H1 (cell line): ENCODE data around the gene RHOG. TPM values are rescaled to one million over a fixed set of nuclear protein-coding genes. Genes with fewer than 3 reads are reported as not detected.
A peak's percentile ranks its signal among the peaks of the same experiment; 100 is the strongest.

ENCODE experiments used
- CTCF ChIA-PET: fragments of 300-600 bp; sonication (Branson Sonifier 250); formaldehyde crosslinking; loops from one replicate; lab custom pipeline; 2021; ENCODE audit not compliant: partially characterized antibody; lab: Charles Lee
- POLR2A ChIA-PET: fragments of 300-600 bp; sonication (Branson Sonifier 250); formaldehyde crosslinking; loops from one replicate; lab custom pipeline; 2021; ENCODE audit warnings: inconsistent platforms; ENCODE audit not compliant: partially characterized antibody; lab: Charles Lee
- DNase-seq, 2 experiments: peaks; one replicate each; pipeline versions ENCODE4 v3.0.0 to v3.0.0-alpha.2; 2010 to 2022; ENCODE audit warnings: low spot score in 2 of 2, low read depth in 1 of 2, mixed read lengths in 1 of 2
- FAIRE-seq: peaks from 2 replicates; lab custom pipeline; 2011; peaks lifted over from hg19 to GRCh38; lab: Jason Lieb, UNC
- H2AFZ ChIP-seq: 2 replicates; pipeline ENCODE4 v1.8.1; 2012; ENCODE audit warnings: low read length, inconsistent platforms
- H2AK5ac ChIP-seq: 2 replicates; pipeline ENCODE4 v1.6.1; 2013; ENCODE audit warnings: low read depth, low read length
- H2BK120ac ChIP-seq: replicated peaks from 2 replicates; pipeline ENCODE3; 2013; ENCODE audit warnings: low read depth, low read length, inconsistent platforms
- H2BK12ac ChIP-seq: 2 replicates; pipeline ENCODE4 v1.6.1; 2013; ENCODE audit warnings: low read depth, low read length
- H2BK15ac ChIP-seq: 2 replicates; pipeline ENCODE4 v1.6.1; 2013; ENCODE audit warnings: low read length
- H2BK20ac ChIP-seq: 2 replicates; pipeline ENCODE4 v1.6.1; 2013; ENCODE audit warnings: low read length
- H2BK5ac ChIP-seq: 2 replicates; pipeline ENCODE4 v1.6.1; 2013; ENCODE audit warnings: low read depth, low read length
- H3K14ac ChIP-seq: 2 replicates; pipeline ENCODE4 v1.6.1; 2013; ENCODE audit warnings: inconsistent platforms; ENCODE audit not compliant: insufficient read length
- H3K18ac ChIP-seq: 2 replicates; pipeline ENCODE4 v1.6.1; 2013; ENCODE audit warnings: low read length; ENCODE audit errors: extremely low read depth
- H3K23ac ChIP-seq: 2 replicates; pipeline ENCODE4 v1.6.1; 2013; ENCODE audit warnings: inconsistent platforms; ENCODE audit not compliant: insufficient read length
- H3K23me2 ChIP-seq: 2 replicates; pipeline ENCODE4 v1.6.1; 2013; ENCODE audit warnings: low read depth, low read length
- H3K27ac ChIP-seq: 2 replicates; pipeline ENCODE4 v1.6.1; 2011; ENCODE audit warnings: low read depth, low read length, inconsistent platforms
- H3K27me3 ChIP-seq, 4 experiments: replicated peaks in 1 of 4; 1 replicate in 1 of 4; 2 replicates in 3 of 4; pipeline versions ENCODE4 v1.6.1 to v1.8.1; 2011 to 2013; ENCODE audit warnings: low read length in 3 of 4, mild to moderate bottlenecking in 3 of 4, inconsistent platforms in 2 of 4, mixed read lengths in 2 of 4, moderate library complexity in 1 of 4; ENCODE audit not compliant: control insufficient read depth in 3 of 4, insufficient read depth in 3 of 4; ENCODE audit errors: extremely low read depth in 1 of 4
- H3K36me3 ChIP-seq, 4 experiments: 2 replicates each; pipeline versions ENCODE4 v1.6.1 to v1.8.1; 2011 to 2013; ENCODE audit warnings: mild to moderate bottlenecking in 4 of 4, low read length in 3 of 4, moderate library complexity in 2 of 4, control low read depth in 1 of 4, inconsistent platforms in 1 of 4; ENCODE audit not compliant: insufficient read depth in 4 of 4, control insufficient read depth in 2 of 4
- H3K4ac ChIP-seq: replicated peaks from 2 replicates; pipeline ENCODE3; 2013; ENCODE audit warnings: low read length, low read depth, mixed read lengths, inconsistent platforms; ENCODE audit not compliant: insufficient read length
- H3K4me1 ChIP-seq, 4 experiments: replicated peaks in 1 of 4; 1 replicate in 1 of 4; 2 replicates in 3 of 4; pipeline versions ENCODE4 v1.6.1 to v1.8.1; 2011 to 2013; ENCODE audit warnings: low read length in 3 of 4, inconsistent platforms in 2 of 4, mixed read lengths in 1 of 4; ENCODE audit not compliant: insufficient read depth in 4 of 4, control insufficient read depth in 3 of 4
- H3K4me2 ChIP-seq, 2 experiments: 2 replicates each; pipeline versions ENCODE4 v1.6.1 to v1.8.1; 2011 to 2013; ENCODE audit warnings: low read depth in 2 of 2, low read length in 2 of 2, control low read depth in 1 of 2, inconsistent platforms in 1 of 2, mild to moderate bottlenecking in 1 of 2; ENCODE audit not compliant: insufficient read depth in 1 of 2
- H3K4me3 ChIP-seq, 4 experiments: fragments of 200-600, 300-600 bp in 1 of 4; sonication (generic), shearing (Covaris generic), sonication (Bioruptor Twin) in 1 of 4; 2 replicates each; pipeline versions ENCODE4 v1.5.1 to v1.8.1; 2011 to 2016; ENCODE audit warnings: low read length in 4 of 4, low read depth in 3 of 4, control low read depth in 2 of 4, inconsistent platforms in 2 of 4, mild to moderate bottlenecking in 2 of 4, mixed read lengths in 1 of 4, moderate library complexity in 1 of 4; ENCODE audit not compliant: insufficient read depth in 2 of 4; ENCODE audit errors: extremely low read depth in 1 of 4
- H3K56ac ChIP-seq: replicated peaks from 2 replicates; pipeline ENCODE3; 2013; ENCODE audit warnings: low read depth, mild to moderate bottlenecking, mixed read lengths, low read length, inconsistent platforms; ENCODE audit not compliant: insufficient read length
- H3K79me1 ChIP-seq: 2 replicates; pipeline ENCODE4 v1.6.1; 2013; ENCODE audit warnings: low read depth, low read length, control low read depth
- H3K79me2 ChIP-seq, 2 experiments: 2 replicates each; pipeline versions ENCODE4 v1.6.1 to v1.8.1; 2012 to 2013; ENCODE audit warnings: low read length in 2 of 2, mild to moderate bottlenecking in 2 of 2, inconsistent platforms in 1 of 2; ENCODE audit not compliant: insufficient read depth in 2 of 2, control insufficient read depth in 1 of 2
- H3K9ac ChIP-seq, 4 experiments: replicated peaks in 1 of 4; 1 replicate in 1 of 4; 2 replicates in 3 of 4; pipeline versions ENCODE4 v1.6.1 to v1.8.1; 2011 to 2013; ENCODE audit warnings: low read depth in 3 of 4, low read length in 3 of 4, control low read depth in 2 of 4, mild to moderate bottlenecking in 2 of 4, moderate library complexity in 2 of 4, inconsistent platforms in 1 of 4; ENCODE audit errors: extremely low read depth in 1 of 4
- H3K9me3 ChIP-seq, 2 experiments: 2 replicates each; pipeline versions ENCODE4 v1.6.1 to v1.8.1; 2012 to 2013; ENCODE audit warnings: mild to moderate bottlenecking in 2 of 2, moderate library complexity in 2 of 2, control low read depth in 1 of 2, inconsistent platforms in 1 of 2, low read depth in 1 of 2, low read length in 1 of 2, mixed read lengths in 1 of 2; ENCODE audit not compliant: insufficient read depth in 2 of 2
- H4K20me1 ChIP-seq, 2 experiments: replicated peaks in 1 of 2; 2 replicates each; pipeline versions ENCODE3 to v1.8.1; 2011 to 2013; ENCODE audit warnings: inconsistent platforms in 2 of 2, low read length in 2 of 2, mild to moderate bottlenecking in 1 of 2; ENCODE audit not compliant: insufficient read depth in 2 of 2, control insufficient read depth in 1 of 2
- H4K5ac ChIP-seq: 2 replicates; pipeline ENCODE4 v1.6.1; 2013; ENCODE audit warnings: low read length, low read depth, mixed read lengths, inconsistent platforms; ENCODE audit not compliant: insufficient read length
- H4K8ac ChIP-seq: 2 replicates; pipeline ENCODE4 v1.8.0; 2013; ENCODE audit warnings: mild to moderate bottlenecking, moderate library complexity, low read length, inconsistent platforms; ENCODE audit not compliant: insufficient read depth; ENCODE audit errors: extremely low read depth
- H4K91ac ChIP-seq: replicated peaks from 2 replicates; pipeline ENCODE3; 2013; ENCODE audit warnings: low read length, mixed read lengths, inconsistent platforms; ENCODE audit not compliant: insufficient read length
- EGR1 ChIP-seq: IDR thresholded peaks from 2 replicates; pipeline ENCODE4 v1.6.1; 2011; ENCODE audit warnings: low read depth, low read length, borderline replicate concordance
- KDM1A ChIP-seq: fragments of 200-600, 300-600 bp; sonication (generic); IDR thresholded peaks from 2 replicates; pipeline ENCODE4 v1.7.1; 2016; ENCODE audit warnings: mild to moderate bottlenecking, low read length, borderline replicate concordance
- NRF1 ChIP-seq: IDR thresholded peaks from 2 replicates; pipeline ENCODE4 v1.6.1; 2011; ENCODE audit warnings: mild to moderate bottlenecking, low read depth, low read length, improper control_type of control experiment
- RFX5 ChIP-seq: IDR thresholded peaks from 2 replicates; pipeline ENCODE4 v1.6.1; 2011; ENCODE audit warnings: low read depth, low read length, improper control_type of control experiment, borderline replicate concordance
- WGBS, 2 experiments: shearing (Covaris generic) in 1 of 2; methylation state at CpG; one replicate each; pipeline versions ENCODE4 v1.1.6 to v1.1.7; 2013 to 2015; ENCODE audit warnings: low lambda C conversion rate in 2 of 2, mixed read lengths in 2 of 2, inconsistent platforms in 1 of 2, low coverage in 1 of 2, missing lambda C conversion rate in 1 of 2; ENCODE audit not compliant: insufficient replicate concordance in 2 of 2, insufficient coverage in 1 of 2, insufficient read length in 1 of 2; ENCODE audit errors: extremely low coverage in 1 of 2, missing lambda C conversion rate in 1 of 2; 5-methylcytosine and 5-hydroxymethylcytosine counted together
- polyA plus RNA-seq, 7 experiments: library from polyadenylated mRNA; depleted of rRNA in 3 of 7; stranded (reverse) in 5 of 7; unstranded in 2 of 7; fragments of >200 nt in 5 of 7; fragments of 200-250 nt in 2 of 7; gene quantifications; 1 replicate in 5 of 7; 2 replicates in 1 of 7; 4 replicates in 1 of 7; pipeline versions ENCODE4 v1.2.1 to v1.2.3, GENCODE V29; 2011 to 2013; ENCODE audit warnings: missing spikeins in 2 of 7, mixed read lengths in 2 of 7
- total RNA-seq: library from RNA; stranded (reverse); fragmentation: NEBNext Ultra II Directional; extraction: Animal tissue kit (Norgen Biotek cat#: 25700); gene quantifications from 2 replicates; pipeline ENCODE4 v1.2.1, GENCODE V29; 2021

The RHOG gene
- total and polyA plus RNA-seq, 2 of the 8 experiments (the other 6 are each of a cell fraction or from before 2014, with no cell fraction given): 28.3 to 69.6 TPM

DNA sequence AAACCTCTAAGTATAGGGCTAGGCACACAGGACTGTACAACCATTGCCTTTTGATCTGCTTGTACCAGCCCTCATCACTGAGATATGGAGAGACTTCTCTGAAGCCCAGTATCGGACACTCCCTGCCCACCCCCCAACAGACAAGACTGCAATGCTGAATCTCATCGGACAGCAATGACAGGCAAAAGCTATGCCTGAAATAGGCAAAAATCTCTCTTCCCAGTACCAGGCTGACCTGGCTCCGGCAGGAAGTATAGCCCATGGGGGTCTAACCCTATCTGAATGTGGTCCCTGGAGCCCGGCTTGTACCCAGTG, 6.5 kb downstream of the RHOG start:
- H4K91ac ChIP-seq: no peak overlapping the region
- no peak for TF ChIP-seq NRF1
- TF ChIP-seq RFX5: no peak
- TF ChIP-seq EGR1: no peak
- TF ChIP-seq KDM1A: no peak
- TF ChIP-seq, all 59 proteins: peak for 0
- H4K5ac ChIP-seq: no peak overlapping the region
- H3K4ac ChIP-seq: no peak overlapping the region
- no peak overlapping the region for H2BK12ac ChIP-seq
- CTCF ChIA-PET: interaction anchor here (1.1 to 18.5 kb wide), 5 partner anchors 9 to 239 kb away, joined by 3 to 214 read pairs (median 5); partner anchors contain the start of gene STIM1
- WGBS, 2 experiments: 83% methylated on average over 4 of the region's 4 CpGs; no CpG with 5 or more reads in 1 of the 2 experiments
- no peak overlapping the region for H3K14ac ChIP-seq
- peaks cover 0 to 12% (median 4%) of the 10 kb centered on the region in 4 experiments; a peak in 4 of 8 replicates for H3K36me3 ChIP-seq
- H2AK5ac ChIP-seq: no peak overlapping the region
- POLR2A ChIA-PET: interaction anchor here (0.7 to 1.6 kb wide), 3 partner anchors 14 to 37 kb away, joined by 3 to 6 read pairs (median 3); partner anchors contain the start of gene NUP98
- H2AFZ ChIP-seq: no peak overlapping the region
- H3K9ac ChIP-seq: no peak overlapping the region
- no peak overlapping the region for H2BK120ac ChIP-seq
- H3K18ac ChIP-seq: no peak overlapping the region
- peaks cover 4 to 22% (median 16%) of the 10 kb centered on the region in 4 experiments for H3K4me1 ChIP-seq
- H3K56ac ChIP-seq: no peak overlapping the region
- FAIRE-seq: no peak
- no peaks in the 10 kb centered on the region for H3K9me3 ChIP-seq
- H3K4me3 ChIP-seq: no peak overlapping the region
- H3K23me2 ChIP-seq: no peaks in the 10 kb centered on the region
- H3K79me1 ChIP-seq: peaks cover 20% of the 10 kb centered on the region
- no peak overlapping the region for H4K8ac ChIP-seq
- no peak for DNase-seq
- H2BK20ac ChIP-seq: no peak overlapping the region
- peaks cover 5 to 53% of the 10 kb centered on the region in 2 experiments for H3K79me2 ChIP-seq
- no peak overlapping the region for H2BK15ac ChIP-seq
- H3K4me2 ChIP-seq: peak overlapping the region; percentile 5 to 22; a peak in 1 of 4 replicates
- H3K27ac ChIP-seq: no peak overlapping the region
- no peak overlapping the region for H3K23ac ChIP-seq
- peaks cover 15 to 30% of the 10 kb centered on the region in 2 experiments for H4K20me1 ChIP-seq
- no peaks in the 10 kb centered on the region for H3K27me3 ChIP-seq
- H2BK5ac ChIP-seq: no peak overlapping the region
